SU-DHL-6 (cell line): ENCODE data around the gene TRIM34.

Experiments used
- EZH2phosphoT487 ChIP-seq: fragments of 200-600 bp; sonication (generic), shearing (Covaris generic); conservative IDR thresholded peaks from 2 replicates; pipeline ENCODE4 v1.6.1; 2018; ENCODE audit warnings: mild to moderate bottlenecking, antibody characterized with exemption, low read length, moderate library complexity, mixed read lengths
- TF ChIP-seq, protein P1 (sequence below): fragments of 200-600 bp; sonication (generic); IDR thresholded peaks from one replicate; pipeline ENCODE4 v1.5.1; 2017; ENCODE audit warnings: antibody characterized with exemption, mild to moderate bottlenecking, low read length, moderate library complexity; ENCODE audit not compliant: insufficient read depth, poor library complexity, severe bottlenecking

GRCh38 chr11:5643585-5643984 lies 18.8 kb downstream of the TRIM34 start:
- TF ChIP-seq, protein P1, sequence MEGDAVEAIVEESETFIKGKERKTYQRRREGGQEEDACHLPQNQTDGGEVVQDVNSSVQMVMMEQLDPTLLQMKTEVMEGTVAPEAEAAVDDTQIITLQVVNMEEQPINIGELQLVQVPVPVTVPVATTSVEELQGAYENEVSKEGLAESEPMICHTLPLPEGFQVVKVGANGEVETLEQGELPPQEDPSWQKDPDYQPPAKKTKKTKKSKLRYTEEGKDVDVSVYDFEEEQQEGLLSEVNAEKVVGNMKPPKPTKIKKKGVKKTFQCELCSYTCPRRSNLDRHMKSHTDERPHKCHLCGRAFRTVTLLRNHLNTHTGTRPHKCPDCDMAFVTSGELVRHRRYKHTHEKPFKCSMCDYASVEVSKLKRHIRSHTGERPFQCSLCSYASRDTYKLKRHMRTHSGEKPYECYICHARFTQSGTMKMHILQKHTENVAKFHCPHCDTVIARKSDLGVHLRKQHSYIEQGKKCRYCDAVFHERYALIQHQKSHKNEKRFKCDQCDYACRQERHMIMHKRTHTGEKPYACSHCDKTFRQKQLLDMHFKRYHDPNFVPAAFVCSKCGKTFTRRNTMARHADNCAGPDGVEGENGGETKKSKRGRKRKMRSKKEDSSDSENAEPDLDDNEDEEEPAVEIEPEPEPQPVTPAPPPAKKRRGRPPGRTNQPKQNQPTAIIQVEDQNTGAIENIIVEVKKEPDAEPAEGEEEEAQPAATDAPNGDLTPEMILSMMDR = no peak
- no peak for TF ChIP-seq EZH2phosphoT487
